Activated CD8-positive, alpha-beta T cell treated with anti-CD3 and anti-CD28 coated beads for 36 hours (primary cell): ENCODE data around the gene MICALL2. TPM values are rescaled to one million over a fixed set of nuclear protein-coding genes. Genes with fewer than 3 reads are reported as not detected.

Experiments
- ATAC-seq: fragments of 200-7000 bp; cut with Tn5 transposase; one replicate; pipeline ENCODE4 v1.10.0; 2021; ENCODE audit warnings: mild to moderate bottlenecking, moderate library complexity
- CTCF ChIA-PET: fragments of 350-600 bp; sonication (Branson Sonifier 250); formaldehyde crosslinking; loops from one replicate; lab custom pipeline; 2021; ENCODE audit warnings: antibody characterized with exemption; lab: Charles Lee
- POLR2A ChIA-PET: fragments of 350-600 bp; sonication (Branson Sonifier 250); formaldehyde crosslinking; loops from one replicate; lab custom pipeline; 2021; ENCODE audit warnings: antibody characterized with exemption; lab: Charles Lee
- DNase-seq: peaks from one replicate; pipeline ENCODE4 v3.0.0-alpha.2; 2020
- H3K27ac Mint-ChIP-seq: one replicate; pipeline ENCODE4 v1.8.0; 2021; ENCODE audit warnings: mild to moderate bottlenecking, mixed read lengths
- H3K27me3 Mint-ChIP-seq: one replicate; pipeline ENCODE4 v1.8.0; 2021; ENCODE audit warnings: mixed read lengths
- H3K36me3 Mint-ChIP-seq: one replicate; pipeline ENCODE4 v1.8.0; 2021; ENCODE audit warnings: low read depth, mixed read lengths
- H3K4me1 Mint-ChIP-seq: one replicate; pipeline ENCODE4 v1.8.0; 2021; ENCODE audit warnings: low read depth, mixed read lengths
- H3K4me3 Mint-ChIP-seq: one replicate; pipeline ENCODE4 v1.8.0; 2021; ENCODE audit warnings: mild to moderate bottlenecking, moderate library complexity, mixed read lengths
- H3K9me3 Mint-ChIP-seq: one replicate; pipeline ENCODE4 v1.8.0; 2021; ENCODE audit warnings: mixed read lengths
- intact Hi-C: fragments of 100-400 bp; cut with micrococcal nuclease; formaldehyde crosslinking; loops from one replicate; pipeline ENCODE4 v1.10.0; 2022
- total RNA-seq, 2 experiments: library from RNA; stranded (reverse); gene quantifications; one replicate each; pipeline ENCODE4 v1.2.3, GENCODE V29; 2021
- TF ChIP-seq, protein P1 (sequence below): fragments of 200-600 bp; IDR thresholded peaks from one replicate; pipeline ENCODE4 v1.8.0; 2022; ENCODE audit warnings: antibody characterized with exemption, mild to moderate bottlenecking

Gene MICALL2
- total RNA-seq, 2 experiments from 2014 or later: 3.0 to 4.2 TPM

- Mint-ChIP-seq H3K4me3 (no peak overlapping the region), H3K36me3 (no peaks in the 10 kb centered on the region), H3K4me1 (peaks cover 10% of the 10 kb centered on the region), H3K27ac (no peak overlapping the region), H3K9me3 (peaks cover 4% of the 10 kb centered on the region), H3K27me3 (peaks cover 8% of the 10 kb centered on the region)
- ATAC-seq: no peak
- TF ChIP-seq, protein P1, sequence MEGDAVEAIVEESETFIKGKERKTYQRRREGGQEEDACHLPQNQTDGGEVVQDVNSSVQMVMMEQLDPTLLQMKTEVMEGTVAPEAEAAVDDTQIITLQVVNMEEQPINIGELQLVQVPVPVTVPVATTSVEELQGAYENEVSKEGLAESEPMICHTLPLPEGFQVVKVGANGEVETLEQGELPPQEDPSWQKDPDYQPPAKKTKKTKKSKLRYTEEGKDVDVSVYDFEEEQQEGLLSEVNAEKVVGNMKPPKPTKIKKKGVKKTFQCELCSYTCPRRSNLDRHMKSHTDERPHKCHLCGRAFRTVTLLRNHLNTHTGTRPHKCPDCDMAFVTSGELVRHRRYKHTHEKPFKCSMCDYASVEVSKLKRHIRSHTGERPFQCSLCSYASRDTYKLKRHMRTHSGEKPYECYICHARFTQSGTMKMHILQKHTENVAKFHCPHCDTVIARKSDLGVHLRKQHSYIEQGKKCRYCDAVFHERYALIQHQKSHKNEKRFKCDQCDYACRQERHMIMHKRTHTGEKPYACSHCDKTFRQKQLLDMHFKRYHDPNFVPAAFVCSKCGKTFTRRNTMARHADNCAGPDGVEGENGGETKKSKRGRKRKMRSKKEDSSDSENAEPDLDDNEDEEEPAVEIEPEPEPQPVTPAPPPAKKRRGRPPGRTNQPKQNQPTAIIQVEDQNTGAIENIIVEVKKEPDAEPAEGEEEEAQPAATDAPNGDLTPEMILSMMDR: no peak
- ChIA-PET CTCF (interaction anchor here (1.0 to 1.3 kb wide), 3 partner anchors 9 to 201 kb away, joined by 3 to 7 read pairs (median 3); no protein-coding TSS in a partner anchor), POLR2A (interaction anchor here (0.7 kb wide), 1 partner anchor 68 kb away, joined by 3 read pairs; no protein-coding TSS in a partner anchor)
- intact Hi-C loops: no loop called here
- DNase-seq: no peak
These were observed 36.6 kb downstream of the MICALL2 start for GRCh38 chr7:1422512-1423263.

GRCh38 chr7:1421946-1422345, 37.3 kb downstream of the MICALL2 start:
- ATAC-seq (no peak), DNase-seq (no peak)
- Mint-ChIP-seq H3K4me1 (peaks cover 17% of the 10 kb centered on the region), H3K9me3 (peaks cover 4% of the 10 kb centered on the region), H3K4me3 (no peak overlapping the region), H3K27ac (no peak overlapping the region), H3K36me3 (no peaks in the 10 kb centered on the region), H3K27me3 (peaks cover 10% of the 10 kb centered on the region)
- CTCF ChIA-PET: interaction anchor here (1.0 to 1.3 kb wide), 2 partner anchors 13 to 14 kb away, joined by 3 read pairs; no protein-coding TSS in a partner anchor
- TF ChIP-seq, protein P1: no peak
- intact Hi-C loops: no loop called here
- POLR2A ChIA-PET: no interaction called here

DNA sequence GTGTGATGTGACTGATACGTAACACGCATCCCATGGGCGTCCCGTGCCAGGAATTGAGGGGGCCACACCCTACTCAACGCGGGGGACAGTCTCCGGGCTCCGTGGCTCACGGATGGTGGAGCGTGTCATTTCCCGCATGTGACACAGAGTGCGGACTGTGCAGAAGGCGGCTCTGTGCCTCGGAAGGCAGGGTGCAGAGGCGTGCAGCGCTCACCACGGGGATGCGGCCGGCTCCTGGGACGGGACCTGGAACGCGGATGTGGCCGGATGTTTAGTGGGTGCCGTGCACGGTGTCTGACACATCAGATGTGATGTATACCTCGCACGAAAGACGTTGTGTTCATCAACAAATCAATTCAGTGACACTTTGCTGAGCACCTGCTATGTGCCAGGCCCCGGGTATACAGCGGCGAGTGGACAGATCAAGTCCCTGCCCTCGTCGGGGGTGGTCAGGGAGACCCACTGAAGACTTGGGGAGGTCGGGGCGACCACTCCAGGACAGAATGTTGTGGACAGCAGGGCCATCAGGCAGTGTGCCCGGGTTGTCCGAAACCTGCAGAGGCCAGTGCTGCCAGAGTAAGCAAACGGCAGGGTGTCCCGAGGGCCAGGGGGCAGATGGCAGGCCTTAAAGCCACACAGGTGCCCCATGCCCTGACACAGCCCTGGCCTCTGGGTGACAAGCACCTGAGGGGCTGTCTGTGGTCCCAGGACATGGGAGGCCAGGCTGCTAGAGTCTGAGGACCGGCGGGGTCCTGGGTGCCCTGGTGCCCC, 38.1 kb downstream of the MICALL2 start:
- CTCF ChIA-PET: interaction anchor here (1.0 kb wide), 1 partner anchor 12 kb away, joined by 3 read pairs; no protein-coding TSS in a partner anchor
- no peak for DNase-seq
- TF ChIP-seq, protein P1: no peak
- H3K27ac Mint-ChIP-seq: no peak overlapping the region
- POLR2A ChIA-PET: no interaction called here
- H3K4me1 Mint-ChIP-seq: peaks cover 20% of the 10 kb centered on the region
- no peak for ATAC-seq
- H3K9me3 Mint-ChIP-seq: peaks cover 4% of the 10 kb centered on the region
- H3K27me3 Mint-ChIP-seq: peaks cover 10% of the 10 kb centered on the region
- intact Hi-C loops: no loop called here
- H3K36me3 Mint-ChIP-seq: no peaks in the 10 kb centered on the region
- no peak overlapping the region for H3K4me3 Mint-ChIP-seq

GRCh38 chr7:1419688-1420087, 39.6 kb downstream of the MICALL2 start:
- H3K36me3 Mint-ChIP-seq: no peaks in the 10 kb centered on the region
- H3K4me3 Mint-ChIP-seq: no peak overlapping the region
- no peak for ATAC-seq
- intact Hi-C loops: no loop called here
- H3K4me1 Mint-ChIP-seq: peaks cover 21% of the 10 kb centered on the region
- ChIA-PET POLR2A (no interaction called here), CTCF (interaction anchor here (1.6 kb wide), 1 partner anchor 12 kb away, joined by 5 read pairs; no protein-coding TSS in a partner anchor)
- H3K9me3 Mint-ChIP-seq: peaks cover 4% of the 10 kb centered on the region
- H3K27me3 Mint-ChIP-seq: peaks cover 11% of the 10 kb centered on the region
- H3K27ac Mint-ChIP-seq: no peak overlapping the region
- DNase-seq: no peak
- TF ChIP-seq, protein P1: no peak
